HG02798 (cell line): ENCODE data around the gene SH3PXD2B.

Experiments
- ATAC-seq: cut with Tn5 transposase; IDR thresholded peaks from one replicate; pipeline ENCODE4 v1.9.1; 2021; ENCODE audit warnings: mild to moderate bottlenecking; ENCODE audit not compliant: unreplicated experiment, poor library complexity

The SH3PXD2B gene

GRCh38 chr5:172284611-172284980, 169.7 kb downstream of the SH3PXD2B start:
- ATAC-seq: no peak

GRCh38 chr5:172283862-172284610, 170.3 kb downstream of the SH3PXD2B start:
- peak; percentile 93 for ATAC-seq

- peak; percentile 90 for ATAC-seq
Measured at GRCh38 chr5:172283020-172283861, 171.1 kb downstream of the SH3PXD2B start, which contains the start of gene UBTD2. Gene UBTD2 (minus strand): TSS chr5:172283764. CDS start chr5:172283665, 99 bp downstream.

GRCh38 chr5:172282272-172283019, 171.9 kb downstream of the SH3PXD2B start:
- no peak for ATAC-seq

GRCh38 chr5:172281346-172281745, 173.0 kb downstream of the SH3PXD2B start:
- ATAC-seq: no peak

GRCh38 chr5:172280929-172281328, 173.4 kb downstream of the SH3PXD2B start:
- ATAC-seq: no peak

GRCh38 chr5:172280317-172280716, 174.0 kb downstream of the SH3PXD2B start:
- no peak for ATAC-seq

- no peak for ATAC-seq
Measured at GRCh38 chr5:172278356-172278755, 176.0 kb downstream of the SH3PXD2B start.

GRCh38 chr5:172276214-172276613, 178.1 kb downstream of the SH3PXD2B start:
- ATAC-seq: no peak
